Astrocyte (in vitro differentiated cells and primary cell): ENCODE data around the gene WDR37.

Experiments used
- CTCF ChIP-seq: IDR thresholded peaks from 2 replicates; pipeline ENCODE4 v1.5.1; 2011; ENCODE audit warnings: low read depth, mild to moderate bottlenecking, inconsistent platforms, low read length, moderate library complexity; ENCODE audit not compliant: insufficient read depth
- EZH2 ChIP-seq: IDR thresholded peaks from 2 replicates; pipeline ENCODE4 v1.6.1; 2012; ENCODE audit warnings: mild to moderate bottlenecking, low read length, inconsistent platforms; ENCODE audit not compliant: insufficient read depth

- no peak for TF ChIP-seq CTCF
- no peak for TF ChIP-seq EZH2
Observed at GRCh38 chr10:1141701-1142100, 85.5 kb downstream of the WDR37 start.
